Naive B cell (primary cell): ENCODE results near the gene RPF1. TPM values are rescaled to one million over a fixed set of nuclear protein-coding genes. Genes with fewer than 3 reads are reported as not detected.

Experiments used
- ATAC-seq, 2 donors: fragments of 150-1000 bp; cut with Tn5 transposase; 2 replicates each; pipeline ENCODE4 v1.10.0; 2021; ENCODE audit warnings: low read depth in 2 of 2, mild to moderate bottlenecking in 2 of 2, moderate library complexity in 2 of 2
- DNase-seq: peaks from one replicate; pipeline ENCODE4 v3.0.0; 2022
- H3K27ac Mint-ChIP-seq, 6 donors: one replicate each; pipeline ENCODE4 v1.8.0; 2020 to 2022; ENCODE audit warnings: mild to moderate bottlenecking in 6 of 6, mixed read lengths in 6 of 6, moderate library complexity in 5 of 6, inconsistent platforms in 2 of 6
- H3K27me3 Mint-ChIP-seq, 3 donors: one replicate each; pipeline ENCODE4 v1.8.0; 2021 to 2022; ENCODE audit warnings: mixed read lengths in 3 of 3, mild to moderate bottlenecking in 1 of 3
- H3K36me3 Mint-ChIP-seq, 2 donors: one replicate each; pipeline ENCODE4 v1.8.0; 2020 to 2022; ENCODE audit warnings: mixed read lengths in 2 of 2, inconsistent platforms in 1 of 2, mild to moderate bottlenecking in 1 of 2
- H3K4me1 Mint-ChIP-seq, 3 donors: one replicate each; pipeline ENCODE4 v1.8.0; 2020 to 2022; ENCODE audit warnings: mixed read lengths in 3 of 3, inconsistent platforms in 1 of 3, mild to moderate bottlenecking in 1 of 3, moderate library complexity in 1 of 3
- H3K4me3 Mint-ChIP-seq, 8 donors: one replicate each; pipeline ENCODE4 v1.8.0; 2020 to 2022; ENCODE audit warnings: mild to moderate bottlenecking in 8 of 8, mixed read lengths in 8 of 8, moderate library complexity in 8 of 8, inconsistent platforms in 2 of 8
- H3K9me3 Mint-ChIP-seq, 7 donors: one replicate each; pipeline ENCODE4 v1.8.0; 2020 to 2022; ENCODE audit warnings: mixed read lengths in 7 of 7, mild to moderate bottlenecking in 5 of 7, inconsistent platforms in 2 of 7, moderate library complexity in 1 of 7
- polyA plus RNA-seq, 6 donors: library from polyadenylated mRNA; unstranded; fragments of 300-500 nt; fragmentation: Illumina TruSeq; gene quantifications; one replicate each; pipeline ENCODE4 v1.2.3, GENCODE V29; 2021; ENCODE audit warnings: low read depth in 6 of 6

The RPF1 gene
- polyA plus RNA-seq, 6 donors from 2014 or later, result 54.8 to 110 (median 60.0) TPM

GRCh38 chr1:84539972-84540371 is 60.9 kb downstream of the RPF1 start:
- Mint-ChIP-seq H3K36me3 (peaks cover 20 to 25% of the 10 kb centered on the region in 2 donors), H3K27me3 (no peaks in the 10 kb centered on the region)

DNA sequence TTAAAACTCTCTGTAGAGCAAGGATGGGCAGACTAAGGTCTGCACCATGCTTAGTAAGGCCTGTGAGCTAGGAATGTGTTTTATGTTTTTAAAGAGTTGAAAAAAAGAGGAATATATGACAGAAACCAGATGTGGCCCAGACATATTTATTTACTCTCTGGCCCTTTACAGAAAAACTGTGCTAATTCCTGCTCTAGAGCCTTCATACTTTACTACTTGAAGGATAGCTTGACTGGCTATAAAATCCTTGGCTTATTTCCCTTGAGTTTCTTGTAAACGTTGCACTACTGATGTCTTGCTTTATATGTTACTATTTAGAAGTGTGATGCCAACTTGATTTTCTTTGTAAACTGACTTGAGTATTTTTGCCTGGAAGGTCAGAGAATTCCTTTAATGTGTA is 61.7 kb downstream of the RPF1 start:
- DNase-seq (no peak), ATAC-seq (no peak)
- Mint-ChIP-seq H3K27me3 (no peaks in the 10 kb centered on the region), H3K36me3 (peaks cover 20 to 23% of the 10 kb centered on the region in 2 donors), H3K9me3 (no peaks in the 10 kb centered on the region), H3K4me1 (peaks cover 8 to 13% (median 11%) of the 10 kb centered on the region in 3 donors), H3K4me3 (no peak overlapping the region), H3K27ac (peak overlapping the region in 1 of 6 donors; percentile 25)

More at GRCh38 chr1:84539972-84540371, 60.9 kb downstream of the RPF1 start:
- Mint-ChIP-seq H3K4me1 (peaks cover 8 to 13% (median 11%) of the 10 kb centered on the region in 3 donors), H3K27ac (peak overlapping the region in 1 of 6 donors; percentile 35), H3K9me3 (no peaks in the 10 kb centered on the region), H3K4me3 (no peak overlapping the region)
- ATAC-seq (no peak), DNase-seq (no peak)

GRCh38 chr1:84541679-84542078 is 62.6 kb downstream of the RPF1 start:
- H3K36me3 Mint-ChIP-seq, result peaks cover 20 to 21% of the 10 kb centered on the region in 2 donors
- peaks cover 8 to 13% (median 11%) of the 10 kb centered on the region in 3 donors for H3K4me1 Mint-ChIP-seq
- H3K4me3 Mint-ChIP-seq, result no peak overlapping the region
- DNase-seq (no peak), ATAC-seq (no peak)
- no peaks in the 10 kb centered on the region for H3K27me3 Mint-ChIP-seq
- H3K9me3 Mint-ChIP-seq, result no peaks in the 10 kb centered on the region
- H3K27ac Mint-ChIP-seq, result no peak overlapping the region

Other genes with a start within 250 kb of the RPF1 start
- gene SAMD13, start 177.6 kb upstream of the RPF1 start, polyA plus RNA-seq, result under 1 TPM in 3 of 6 donors, not detected in 3; 0.53 to 0.70 (median 0.55) TPM
- not detected for gene DNASE2B, start 80.8 kb upstream of the RPF1 start, polyA plus RNA-seq
- gene SPATA1, start 27.1 kb downstream of the RPF1 start, polyA plus RNA-seq, result under 1 TPM in 3 of 6 donors, not detected in 3; 0.23 to 0.96 (median 0.25) TPM
- gene GNG5, start 27.3 kb downstream of the RPF1 start, polyA plus RNA-seq, result 100 to 1,000 TPM; 277 to 361 (median 296) TPM
- 10 to 100 TPM; 34.8 to 50.7 (median 40.2) TPM for gene CTBS, start 95.2 kb downstream of the RPF1 start, polyA plus RNA-seq
- gene SSX2IP, start 211.2 kb downstream of the RPF1 start, polyA plus RNA-seq, result 1 to 10 TPM; 3.9 to 6.9 (median 5.1) TPM